NCI-H446 treated with DMSO at 0.1 percent for 48 hours (cell line): ENCODE measurements around the gene CDKN2A.
"Not testable (repeated sequence)": the region's sequence is repeated elsewhere in the genome, so short reads cannot be mapped to it uniquely, and the experiment has no call there.

Source experiments
- DNase-seq: peaks from one replicate; lab custom pipeline; 2025; lab: John Stamatoyannopoulos, UW

The CDKN2A gene

GRCh38 chr9:21982391-21982790 is 11.8 kb downstream of the CDKN2A start:
- no peak for DNase-seq

- no peak for DNase-seq
Measured at GRCh38 chr9:21976334-21976875, 17.8 kb downstream of the CDKN2A start.

GRCh38 chr9:21974722-21975409 is 19.3 kb downstream of the CDKN2A start:
- DNase-seq, result peak; percentile 88

GRCh38 chr9:21974343-21974721 is 19.9 kb downstream of the CDKN2A start:
- DNase-seq, result no peak

DNA sequence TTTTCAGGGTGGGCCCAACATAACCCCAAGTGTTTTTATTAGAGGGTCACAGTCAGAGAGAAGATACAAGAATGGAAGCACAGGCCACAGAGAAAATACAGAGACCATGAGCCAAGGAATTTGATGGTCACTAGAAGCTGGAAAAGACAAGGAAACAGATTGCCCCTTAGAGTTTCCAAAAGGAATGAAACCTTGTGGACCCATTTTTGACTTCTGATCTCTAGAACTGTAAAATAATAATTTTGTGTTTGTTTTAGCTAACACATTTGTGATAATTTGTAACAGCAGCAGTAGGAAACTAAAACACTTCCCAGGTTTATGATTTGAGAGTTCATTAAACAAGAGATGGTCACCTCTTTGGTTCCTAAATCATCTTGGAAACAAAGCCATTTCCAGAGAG is 21.8 kb downstream of the CDKN2A start:
- DNase-seq, result no peak

DNA sequence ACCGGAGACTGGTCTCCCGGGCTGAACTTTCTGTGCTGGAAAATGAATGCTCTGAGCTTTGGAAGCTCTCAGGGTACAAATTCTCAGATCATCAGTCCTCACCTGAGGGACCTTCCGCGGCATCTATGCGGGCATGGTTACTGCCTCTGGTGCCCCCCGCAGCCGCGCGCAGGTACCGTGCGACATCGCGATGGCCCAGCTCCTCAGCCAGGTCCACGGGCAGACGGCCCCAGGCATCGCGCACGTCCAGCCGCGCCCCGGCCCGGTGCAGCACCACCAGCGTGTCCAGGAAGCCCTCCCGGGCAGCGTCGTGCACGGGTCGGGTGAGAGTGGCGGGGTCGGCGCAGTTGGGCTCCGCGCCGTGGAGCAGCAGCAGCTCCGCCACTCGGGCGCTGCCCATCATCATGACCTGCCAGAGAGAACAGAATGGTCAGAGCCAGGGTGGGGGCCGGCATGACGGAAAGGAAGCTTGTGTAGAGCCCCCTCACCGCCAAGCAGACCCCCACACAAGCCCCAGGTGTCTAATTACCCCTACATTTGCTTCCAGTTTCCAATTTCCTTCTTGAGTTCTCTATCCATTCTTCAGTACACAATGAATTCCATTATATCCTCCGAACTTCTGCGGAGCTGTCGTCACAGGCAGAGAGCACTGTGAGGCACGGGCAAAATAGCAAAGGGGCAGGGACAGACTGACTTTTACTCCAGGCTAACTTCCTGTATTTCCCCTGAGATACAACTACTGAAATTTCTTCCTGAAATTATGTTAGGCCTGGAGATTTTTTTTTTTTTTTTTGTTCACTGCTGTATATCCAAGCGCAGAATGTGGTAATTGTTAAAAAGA is 23.2 kb downstream of the CDKN2A start:
- no peak for DNase-seq

- no peak for DNase-seq
Measured at GRCh38 chr9:21969951-21970799, 24.0 kb downstream of the CDKN2A start.

DNA sequence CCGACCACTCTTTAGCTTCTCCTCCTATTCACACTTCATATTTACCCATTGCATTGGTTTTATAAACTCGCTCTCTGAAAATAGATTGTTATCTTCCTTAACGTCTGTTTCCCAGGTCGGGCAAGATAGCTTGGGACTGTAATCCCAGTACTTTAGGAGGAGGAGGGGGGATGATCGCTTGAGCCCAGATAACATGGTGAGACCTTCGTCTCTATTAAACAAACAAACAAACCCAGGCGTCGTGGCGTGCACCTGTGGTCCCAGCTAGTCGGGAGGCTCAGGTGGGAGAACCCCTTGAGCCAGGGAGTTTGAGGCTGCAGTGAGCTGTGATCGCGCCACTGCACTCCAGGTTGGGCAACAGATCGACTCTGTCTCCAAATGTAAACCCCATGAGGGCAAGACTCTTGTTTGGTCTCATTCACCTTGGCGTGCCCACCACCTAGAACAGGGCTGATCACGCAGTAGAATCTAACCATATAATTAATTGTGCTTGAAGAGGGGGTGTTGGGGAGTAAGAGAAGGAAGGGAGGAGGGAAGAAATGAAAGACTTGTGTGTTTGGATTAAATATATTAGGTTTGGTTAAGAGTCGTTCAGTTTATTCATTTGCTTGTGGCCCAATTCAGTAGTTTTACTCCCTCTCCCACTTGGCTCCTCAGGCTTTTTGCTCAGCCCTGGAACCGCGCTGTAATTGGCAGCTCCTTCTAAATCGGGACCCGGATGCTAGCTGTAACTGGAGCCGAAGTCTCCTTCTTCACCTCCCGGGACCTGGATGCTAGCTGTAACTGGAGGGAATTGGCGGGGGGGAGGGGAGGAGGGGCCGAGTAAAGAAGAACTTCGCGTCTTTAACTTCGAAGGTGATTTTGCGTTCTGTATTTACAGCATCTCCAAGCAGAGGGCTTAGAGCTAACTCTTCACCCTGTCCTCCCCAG is 24.9 kb downstream of the CDKN2A start:
- DNase-seq, result no peak

GRCh38 chr9:21968331-21969010 is 25.7 kb downstream of the CDKN2A start:
- no peak for DNase-seq

DNA sequence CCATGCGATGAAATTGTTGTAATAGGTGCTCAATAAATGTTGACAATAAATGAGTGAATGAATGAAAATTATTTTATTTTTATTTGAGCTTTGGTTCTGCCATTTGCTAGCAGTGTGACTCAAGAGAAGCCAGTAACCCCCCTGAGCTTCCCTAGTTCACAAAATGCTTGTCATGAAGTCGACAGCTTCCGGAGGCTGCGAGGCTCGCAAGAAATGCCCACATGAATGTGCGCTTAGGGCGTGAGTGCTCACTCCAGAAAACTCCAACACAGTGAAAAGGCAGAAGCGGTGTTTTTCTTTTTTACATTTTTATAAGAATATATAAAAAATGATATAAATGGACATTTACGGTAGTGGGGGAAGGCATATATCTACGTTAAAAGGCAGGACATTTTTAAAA is 26.5 kb downstream of the CDKN2A start:
- no peak for DNase-seq

GRCh38 chr9:21967169-21967568 is 27.0 kb downstream of the CDKN2A start:
- no peak for DNase-seq

DNA sequence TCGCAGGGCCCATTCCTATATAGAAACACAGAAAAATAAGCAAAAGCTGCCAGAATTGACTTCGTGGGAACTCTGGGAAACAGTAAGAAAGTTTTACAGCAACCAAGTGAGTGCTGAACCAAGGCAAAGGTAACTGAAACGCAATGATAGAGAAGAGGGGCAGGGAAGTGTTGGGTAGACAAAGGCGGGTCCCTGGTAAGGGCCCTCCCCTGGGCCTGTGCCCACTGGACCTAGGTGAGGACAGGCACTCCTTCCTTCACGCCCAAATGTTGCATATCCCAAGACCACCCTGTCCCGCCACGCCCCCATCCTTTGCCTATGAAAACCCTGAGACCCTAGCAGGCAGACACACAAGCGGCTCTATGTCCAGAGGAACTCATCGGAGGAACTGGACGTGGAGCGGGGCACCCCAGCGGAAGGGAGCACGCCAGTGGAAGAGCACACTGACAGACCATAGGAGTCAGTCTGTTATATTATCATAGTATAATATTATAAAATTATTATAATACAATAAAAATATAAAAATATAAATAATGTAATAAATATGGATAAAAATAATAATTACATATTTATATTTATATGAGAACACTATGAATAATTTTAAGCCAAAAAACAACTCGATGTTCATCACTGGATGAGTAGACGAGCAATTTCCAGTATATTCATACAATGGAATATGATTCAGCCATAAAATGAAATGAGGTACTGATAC is 27.9 kb downstream of the CDKN2A start:
- no peak for DNase-seq

GRCh38 chr9:21965401-21965951 is 28.7 kb downstream of the CDKN2A start:
- no peak for DNase-seq

- DNase-seq, result no peak
Measured at GRCh38 chr9:21964925-21965385, 29.2 kb downstream of the CDKN2A start.

DNA sequence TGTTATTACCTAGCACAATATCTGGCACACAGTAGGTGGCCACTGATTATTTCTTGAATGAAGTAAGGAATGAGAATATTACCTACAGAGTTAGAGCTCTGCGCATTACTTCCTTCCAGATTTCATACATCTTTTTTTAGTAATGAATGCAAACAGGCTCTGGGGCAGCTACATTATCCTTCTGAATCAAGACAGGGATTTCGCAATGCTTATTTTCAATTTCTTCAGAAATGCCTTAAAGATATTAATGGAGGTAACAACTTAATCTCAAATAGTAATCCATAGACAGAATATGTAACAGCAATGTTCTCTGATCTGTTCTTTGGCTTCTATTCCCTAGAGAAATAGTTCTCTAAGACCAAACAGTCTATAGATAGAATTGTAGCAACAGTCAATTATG is 32.6 kb downstream of the CDKN2A start:
- no peak for DNase-seq

DNA sequence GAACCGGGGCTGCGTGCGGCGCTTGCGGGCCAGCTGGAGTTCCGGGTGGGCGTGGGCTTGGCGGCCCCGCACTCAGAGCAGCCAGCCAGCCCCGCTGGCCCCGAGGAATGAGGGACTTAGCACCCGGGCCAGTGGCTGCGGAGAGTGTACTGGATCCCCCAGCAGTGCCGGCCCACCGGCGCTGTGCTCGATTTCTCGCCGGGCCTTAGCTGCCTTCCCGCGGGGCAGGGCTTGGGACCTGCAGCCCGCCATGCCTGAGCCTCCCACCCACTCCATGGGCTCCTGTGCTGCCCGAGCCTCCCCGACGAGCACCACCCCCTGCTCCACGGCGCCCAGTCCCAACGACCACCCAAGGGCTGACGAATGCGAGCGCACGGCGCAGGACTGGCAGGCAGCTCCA is 34.9 kb downstream of the CDKN2A start:
- DNase-seq, result not testable (repeated sequence)

DNA sequence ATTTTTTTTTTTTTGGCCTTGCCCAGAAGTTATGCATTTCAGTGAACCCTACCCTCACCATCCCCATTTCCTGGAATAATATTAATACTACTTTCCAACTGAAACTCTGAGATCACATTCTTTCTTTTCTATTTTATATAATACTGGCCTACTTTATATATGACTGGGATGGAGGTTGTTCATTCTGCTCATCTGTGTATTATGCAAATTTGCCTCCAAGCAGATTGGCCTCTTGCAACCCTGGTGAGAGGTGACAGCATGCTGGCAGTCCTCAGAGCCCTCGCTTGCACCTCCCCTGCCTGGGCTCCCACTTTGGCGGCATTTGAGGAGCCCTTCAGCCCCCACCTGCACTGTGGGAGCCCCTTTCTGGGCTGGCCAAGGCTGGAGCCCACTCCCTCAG is 35.4 kb downstream of the CDKN2A start:
- DNase-seq, result no peak

GRCh38 chr9:21945606-21946005 is 48.6 kb downstream of the CDKN2A start:
- DNase-seq, result no peak

GRCh38 chr9:21943464-21943863 is 50.7 kb downstream of the CDKN2A start:
- DNase-seq, result no peak
